Vagina (tissue), 2 donors: ENCODE results near the gene TNRC6C.

ENCODE experiments used
- CTCF ChIP-seq, 3 experiments: fragments of 450-650 bp in 2 of 3; fragments of 200-600 bp in 1 of 3; sonication (generic) in 1 of 3; IDR thresholded peaks; one replicate each; pipeline ENCODE4 v1.5.1; 2017 to 2019; ENCODE audit warnings: antibody characterized with exemption in 3 of 3, mild to moderate bottlenecking in 2 of 3, moderate library complexity in 2 of 3
- POLR2A ChIP-seq, 2 donors: fragments of 450-650 bp; IDR thresholded peaks; one replicate each; pipeline ENCODE4 v1.6.1; 2017; ENCODE audit warnings: antibody characterized with exemption in 2 of 2, mild to moderate bottlenecking in 2 of 2, moderate library complexity in 2 of 2
- POLR2AphosphoS5 ChIP-seq, 2 donors: sonication (generic); formaldehyde crosslinking; IDR thresholded peaks; one replicate each; pipeline ENCODE4 v1.9.0; 2017; ENCODE audit warnings: antibody characterized with exemption in 2 of 2, mild to moderate bottlenecking in 2 of 2, low read depth in 1 of 2; ENCODE audit not compliant: insufficient read depth in 1 of 2

GRCh38 chr17:78029697-78030096, 71.2 kb downstream of the TNRC6C start:
- TF ChIP-seq POLR2A (IDR thresholded peaks at IDR 0.05) = no peak
- TF ChIP-seq CTCF (IDR thresholded peaks at IDR 0.05) = no peak
- no peak for TF ChIP-seq POLR2AphosphoS5 (IDR thresholded peaks at IDR 0.05; ENCODE audit: insufficient read depth in 1 of 2, low read depth in 1 of 2)
